CD4-positive, alpha-beta T cell treated with Interleukin-4 for 1 hour (primary cell): ENCODE results near the gene ZNF282.
"Not testable (repeated sequence)": the region's sequence is repeated elsewhere in the genome, so short reads cannot be mapped to it uniquely, and the experiment has no call there.

Source experiments
- DNase-seq, 2 donors: peaks; one replicate each; pipeline ENCODE4 v3.0.0-alpha.2; 2020 to 2022

The ZNF282 gene

GRCh38 chr7:149261316-149261828 lies 66.0 kb downstream of the ZNF282 start:
- DNase-seq: no peak

DNA sequence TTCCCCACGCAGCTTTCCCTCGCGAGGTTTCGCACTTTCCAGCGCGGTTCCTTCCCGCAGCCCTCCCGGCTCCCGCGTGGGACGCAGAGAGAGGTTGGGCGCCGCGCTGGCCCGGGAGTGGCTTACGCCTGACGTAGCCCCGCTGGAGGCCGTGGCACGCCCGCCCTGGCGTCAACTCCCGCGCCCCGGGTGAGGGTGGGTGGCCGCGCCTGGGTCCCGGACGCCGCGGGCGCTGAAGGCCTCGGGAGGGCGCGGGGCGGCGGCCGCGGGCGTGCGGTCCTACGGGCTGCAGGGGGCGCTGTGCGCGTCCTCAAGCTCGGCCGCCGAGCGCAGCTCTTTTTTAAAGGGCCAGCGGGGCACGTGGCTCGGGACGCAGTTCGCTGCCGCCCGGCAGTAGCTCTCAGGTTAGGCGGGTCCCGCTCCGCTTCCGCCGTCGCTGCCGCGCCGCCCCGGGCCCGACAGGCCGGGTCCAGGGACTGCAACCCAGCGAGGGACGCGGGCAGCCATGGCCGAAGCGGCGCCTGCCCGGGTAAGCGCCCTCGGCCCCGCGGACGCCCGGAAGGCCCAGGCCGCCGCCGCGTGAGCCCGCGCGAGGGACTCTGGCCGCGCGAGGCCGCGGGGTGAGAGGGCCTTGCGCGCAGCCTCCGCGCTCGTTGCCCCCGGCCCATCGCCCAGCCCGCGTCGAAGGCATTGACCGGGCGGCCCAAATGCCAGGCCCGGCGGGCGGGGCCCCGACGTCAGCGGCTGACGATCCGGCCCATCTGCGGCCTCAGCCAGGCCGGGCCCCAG lies 66.7 kb downstream of the ZNF282 start, which contains the start of gene ZNF783:
ZNF783 (plus strand) TSS at position 368 of the 789 bp plus-strand sequence; CDS start at position 506, 138 bp downstream.
- peak; percentile 88 for DNase-seq

- no peak for DNase-seq
Observed at GRCh38 chr7:149266451-149266850, 71.1 kb downstream of the ZNF282 start.

- no peak for DNase-seq
Observed at GRCh38 chr7:149267733-149268132, 72.4 kb downstream of the ZNF282 start.

DNA sequence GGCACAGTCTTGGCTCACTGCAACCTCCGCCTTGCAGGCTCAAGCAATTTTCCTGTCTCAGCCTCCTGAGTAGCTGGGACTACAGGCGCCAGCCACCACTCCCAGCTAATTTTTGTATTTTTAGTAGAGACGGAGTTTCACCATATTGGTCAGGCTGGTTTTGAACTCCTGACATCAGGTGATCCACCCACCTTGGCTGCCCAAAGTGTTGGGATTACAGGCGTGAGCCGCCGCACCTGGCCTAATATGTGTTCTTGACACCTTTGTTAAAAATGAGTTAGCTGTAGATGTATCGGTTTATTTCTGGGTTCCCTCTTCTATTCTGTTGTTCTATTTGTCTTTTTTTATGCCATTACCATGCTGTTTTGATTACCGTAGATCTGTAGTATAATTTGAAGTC lies 79.1 kb downstream of the ZNF282 start:
- not testable (repeated sequence) for DNase-seq
